GM18868 (cell line): ENCODE results near the gene CCL2.

Experiments used
- ATAC-seq: cut with Tn5 transposase; IDR thresholded peaks from one replicate; pipeline ENCODE4 v1.9.1; 2021; ENCODE audit warnings: mild to moderate bottlenecking, moderate library complexity; ENCODE audit not compliant: unreplicated experiment

Gene CCL2

DNA sequence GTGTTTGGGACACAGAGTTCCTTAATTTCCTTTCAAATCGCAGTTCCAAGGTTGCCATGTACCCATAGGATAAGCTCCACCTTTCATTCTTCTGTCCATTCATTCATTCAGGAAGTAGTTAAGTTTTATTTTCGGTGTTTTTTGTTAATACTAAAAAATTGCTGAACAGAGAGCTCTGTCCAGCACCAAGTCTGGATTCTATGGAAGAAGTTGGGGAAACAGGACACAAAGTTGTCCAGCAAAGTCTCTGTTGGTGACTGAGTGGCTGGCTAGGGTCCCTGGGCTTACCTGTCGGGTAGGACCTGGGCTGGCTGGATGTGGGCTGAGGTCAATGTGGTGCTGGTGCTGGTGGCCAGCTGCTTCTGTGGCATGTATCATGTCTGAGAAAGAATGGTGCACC lies 17.6 kb upstream of the CCL2 start:
- no peak for ATAC-seq

DNA sequence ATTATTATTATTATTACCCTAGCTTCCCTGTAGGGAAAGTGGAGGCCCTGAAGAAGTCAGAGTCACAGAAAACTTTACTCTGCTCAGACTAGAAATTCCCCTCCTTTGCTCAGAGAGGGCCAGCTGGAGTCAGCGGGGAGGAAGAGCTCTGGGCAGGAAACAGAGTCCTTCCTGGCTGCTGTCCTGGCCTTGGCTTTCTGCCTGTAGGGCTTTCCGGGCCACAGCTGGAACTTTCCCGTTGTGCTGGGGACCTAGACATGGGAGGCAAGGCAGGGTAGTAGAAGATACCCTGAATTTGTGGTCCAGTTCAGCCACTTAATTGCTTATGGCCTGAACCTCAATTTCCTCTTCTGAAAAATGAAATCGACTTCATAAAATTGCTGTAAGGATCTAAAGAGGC lies 14.0 kb upstream of the CCL2 start:
- ATAC-seq: no peak

DNA sequence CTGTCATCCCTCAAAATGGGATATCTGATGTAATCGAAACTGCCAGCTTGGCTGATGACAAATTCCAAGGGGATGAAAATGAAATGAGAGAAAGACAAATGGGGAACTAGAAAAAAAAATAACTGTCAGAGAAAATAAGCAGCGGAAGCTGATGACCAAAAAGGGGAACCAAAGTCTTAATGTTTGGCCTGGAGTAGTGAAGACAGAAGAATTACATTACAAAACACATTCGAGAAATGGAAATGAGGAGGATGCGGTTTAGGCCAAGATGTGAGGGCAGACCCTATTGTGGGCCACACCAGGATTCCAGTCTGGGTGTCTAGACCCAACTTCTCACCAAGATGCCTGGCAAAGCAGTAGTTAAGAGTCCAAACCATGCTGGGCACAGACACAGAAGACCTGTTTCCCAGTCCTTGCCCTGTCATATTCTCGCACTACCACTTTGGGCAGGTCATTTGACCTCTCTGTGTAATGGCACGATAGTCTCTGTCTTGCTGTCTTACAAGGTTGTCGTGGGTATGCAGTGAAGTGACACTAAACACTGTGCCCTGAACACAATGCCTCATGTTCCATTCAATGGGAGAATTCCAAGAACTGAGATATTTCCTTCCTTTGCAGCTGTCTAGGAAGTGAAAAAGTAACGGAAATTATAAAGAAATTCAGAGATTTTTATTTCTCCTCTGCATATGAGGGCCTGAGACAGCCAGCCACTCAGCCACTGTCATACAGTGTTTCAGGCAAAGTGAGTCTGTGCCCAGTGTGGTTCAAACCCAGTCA lies 12.3 kb upstream of the CCL2 start:
- no peak for ATAC-seq

DNA sequence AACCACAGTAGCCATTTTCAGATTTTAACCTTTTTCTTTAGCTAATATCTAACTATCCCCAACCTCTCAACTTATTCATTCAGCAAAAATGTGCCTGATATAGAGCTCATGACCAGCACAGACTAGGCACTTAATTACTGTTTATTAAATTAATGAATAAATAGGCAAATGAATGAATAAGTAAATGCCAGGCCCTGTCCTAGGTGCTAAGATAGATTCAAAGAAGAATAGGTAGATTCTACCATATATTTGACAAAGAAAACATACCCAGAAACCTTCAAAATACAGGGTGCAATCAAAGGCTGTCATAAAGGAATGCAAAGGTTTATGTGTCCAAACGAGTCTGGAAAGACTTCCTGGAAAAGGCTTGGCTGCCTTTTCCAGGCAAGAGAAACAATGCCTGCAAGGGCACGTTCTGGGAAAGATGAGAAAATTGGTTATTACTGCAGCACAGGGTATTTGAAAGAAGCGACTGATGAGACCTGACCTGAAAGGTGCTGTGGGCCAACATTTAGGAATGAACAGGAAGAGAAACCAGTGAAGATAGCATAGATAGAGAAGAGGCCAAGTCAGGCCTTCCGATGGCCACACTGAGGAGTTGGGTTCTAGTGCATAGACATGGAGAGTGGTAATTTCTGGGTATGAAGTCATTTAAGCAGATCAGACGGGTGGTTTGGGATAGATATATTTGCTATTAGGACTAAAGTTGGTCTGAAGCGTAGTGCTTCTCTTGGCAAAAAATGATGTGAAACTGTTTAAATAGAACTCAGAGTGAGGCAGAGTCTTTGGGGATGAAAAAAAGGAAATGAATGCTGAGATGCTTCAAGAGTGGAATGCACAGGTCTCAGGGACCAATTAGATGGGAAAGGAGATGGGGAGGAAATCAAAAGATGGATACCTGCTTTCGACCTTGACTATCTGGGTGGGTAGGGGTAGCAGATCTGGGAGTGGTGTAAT lies 11.4 kb upstream of the CCL2 start:
- no peak for ATAC-seq

DNA sequence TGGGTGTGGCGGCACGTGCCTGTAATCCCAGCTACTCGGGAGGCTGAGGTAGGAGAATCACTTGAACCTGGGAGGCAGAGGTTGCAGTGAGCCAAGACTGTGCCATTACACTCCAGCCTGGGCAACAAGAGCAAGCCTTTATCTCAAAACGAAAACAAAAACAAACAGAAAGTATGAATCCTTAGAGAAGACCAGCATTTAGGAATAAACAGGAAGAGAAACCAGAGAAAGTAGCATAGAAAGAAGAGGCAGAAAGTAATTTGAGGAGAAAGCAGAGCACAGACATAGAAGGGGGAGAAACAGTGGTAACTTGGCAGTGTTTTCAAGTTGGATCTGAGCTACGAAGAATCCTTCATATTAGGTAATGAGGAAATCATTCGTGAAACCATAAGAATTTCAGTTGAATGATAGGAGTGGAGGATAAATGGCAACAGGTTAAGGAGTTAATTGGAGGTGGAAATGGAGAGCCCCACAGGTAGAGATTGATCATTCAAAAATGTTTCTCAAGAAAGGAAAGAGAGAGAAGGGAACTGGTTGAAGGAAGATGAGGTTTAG lies 9.7 kb upstream of the CCL2 start:
- no peak for ATAC-seq

DNA sequence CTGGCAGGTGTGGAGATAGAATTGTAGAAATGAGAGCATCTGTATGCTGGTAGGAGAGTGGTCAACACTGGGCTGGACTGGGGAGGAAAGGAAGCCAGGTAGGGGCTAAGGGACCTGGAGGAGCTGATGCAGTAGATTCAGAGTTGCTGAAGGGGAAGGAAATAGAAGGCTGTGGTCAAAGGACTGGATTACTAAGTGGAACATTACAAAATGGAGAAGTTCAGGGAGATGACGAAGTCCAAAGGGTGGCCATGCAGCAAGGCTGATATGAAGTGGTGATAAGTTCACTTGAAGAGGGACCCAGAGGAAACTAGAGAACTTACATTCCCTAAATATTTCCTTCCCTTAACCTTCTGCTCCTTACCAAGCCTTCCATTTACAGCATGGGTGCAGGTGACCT lies 8.6 kb upstream of the CCL2 start:
- no peak for ATAC-seq

DNA sequence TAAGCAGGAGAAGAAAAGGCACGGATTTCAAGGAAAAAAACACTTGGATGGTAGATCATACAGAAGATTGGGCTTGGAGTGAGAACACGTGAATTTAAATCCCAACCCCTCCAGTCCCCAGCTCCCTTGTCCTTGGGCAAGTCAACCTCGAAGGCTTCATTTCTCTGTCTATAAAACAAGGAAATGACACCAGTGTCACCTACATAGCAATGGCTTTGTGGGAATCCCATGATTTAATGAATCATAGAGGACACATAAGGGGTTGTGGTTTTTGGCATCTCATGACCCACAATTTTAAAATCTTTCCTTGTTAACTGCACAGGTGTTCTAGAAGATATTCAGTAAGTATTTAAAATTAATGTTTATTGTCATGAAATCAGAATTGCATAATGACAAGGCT lies 8.2 kb upstream of the CCL2 start:
- no peak for ATAC-seq

DNA sequence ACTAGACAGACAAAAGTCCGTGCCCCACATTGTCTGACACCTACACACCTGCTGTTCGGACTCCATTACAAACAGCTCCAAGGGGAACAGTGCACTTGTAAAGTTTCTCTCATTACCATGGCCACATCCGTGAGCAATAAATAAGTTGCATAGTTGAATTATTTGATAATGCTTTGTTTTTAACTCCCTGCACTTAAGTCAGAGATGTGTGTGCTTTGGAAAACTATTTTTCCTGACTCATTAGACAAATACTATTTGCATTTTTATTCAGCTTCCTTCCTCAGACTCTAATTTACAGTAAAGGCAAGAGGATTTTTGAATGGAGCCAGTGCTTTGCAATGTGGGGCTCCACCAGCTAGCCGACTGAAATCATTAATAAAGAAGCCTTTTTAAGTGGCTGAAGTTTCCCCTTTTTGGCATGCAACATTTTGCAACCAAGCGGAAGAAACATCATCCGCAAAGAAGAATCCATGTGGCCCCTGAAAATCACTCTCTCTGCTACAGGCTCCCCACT lies 6.5 kb upstream of the CCL2 start:
- ATAC-seq: no peak

DNA sequence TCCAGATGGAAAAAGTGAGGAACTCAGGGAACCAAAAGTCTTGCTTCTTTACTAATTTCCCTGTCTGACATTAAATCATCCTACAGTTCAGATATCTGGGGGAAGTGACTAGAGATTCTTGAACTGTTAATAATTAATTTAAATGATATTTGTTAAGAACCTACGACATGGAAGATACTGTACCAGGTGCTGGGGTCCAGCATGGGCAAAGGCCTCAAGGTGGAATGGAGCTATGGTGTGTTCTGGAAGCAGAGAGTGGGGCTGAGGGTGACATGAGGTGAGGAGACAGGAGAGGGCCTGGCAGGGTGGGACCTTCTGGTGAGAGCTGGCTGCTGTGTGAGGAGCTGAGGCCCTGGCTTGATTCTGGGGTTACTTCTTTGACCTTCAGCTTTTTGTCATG lies 6.0 kb upstream of the CCL2 start:
- no peak for ATAC-seq

DNA sequence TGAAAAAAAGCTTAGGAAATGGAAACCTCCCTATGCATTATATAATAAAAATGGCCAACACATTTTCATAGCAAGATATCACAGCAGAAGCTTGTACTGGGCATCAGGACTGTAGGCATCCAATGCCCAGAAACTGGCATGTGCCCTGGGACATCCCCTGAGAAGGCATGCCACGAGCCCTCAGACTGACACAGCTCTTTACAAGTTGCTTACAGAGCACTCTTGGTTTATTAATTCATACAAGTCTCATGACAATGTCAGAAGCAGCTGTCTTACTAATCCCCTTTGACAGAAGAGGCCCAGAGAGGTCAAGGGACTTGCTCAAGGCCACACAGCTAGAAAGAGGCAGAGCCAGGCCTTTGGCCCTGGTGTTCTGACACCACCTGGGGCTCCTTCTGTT lies 5.6 kb upstream of the CCL2 start:
- ATAC-seq: no peak

DNA sequence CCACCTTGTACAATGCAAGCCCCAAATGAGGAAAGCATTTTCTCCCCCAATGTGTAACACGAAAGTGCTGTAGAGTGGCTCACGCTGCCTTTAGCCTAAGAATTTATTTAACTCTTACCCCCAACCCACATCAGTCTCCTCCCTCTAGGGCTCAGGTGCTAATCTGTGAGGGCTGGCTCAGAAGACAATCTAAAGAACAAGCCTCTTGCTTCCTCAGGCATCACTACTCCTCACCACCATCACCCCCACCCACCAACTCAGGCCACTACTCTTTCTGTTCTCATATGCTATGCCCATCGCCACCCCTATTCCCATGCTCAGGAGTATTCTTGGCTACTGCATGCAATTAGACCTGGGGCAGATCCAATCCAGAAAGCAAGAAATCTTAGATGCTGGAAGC lies 3.9 kb upstream of the CCL2 start:
- ATAC-seq: no peak

DNA sequence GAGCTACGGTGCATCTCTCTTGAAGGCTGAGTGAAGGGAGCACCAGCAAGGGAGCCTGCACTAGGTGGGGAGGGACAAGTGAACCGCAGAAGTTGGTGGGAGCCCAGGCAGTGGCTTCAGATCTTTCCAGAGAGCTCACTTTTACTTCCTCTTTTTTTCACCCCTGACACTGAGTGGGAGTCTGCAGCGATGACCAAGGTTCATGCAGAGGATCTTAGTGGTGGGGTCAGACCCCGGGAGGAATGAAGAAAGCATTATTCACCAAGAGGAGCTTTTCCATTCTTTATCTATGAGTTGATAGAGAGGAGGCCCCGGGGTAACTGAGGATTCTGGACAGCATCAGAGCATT lies 3.0 kb upstream of the CCL2 start:
- no peak for ATAC-seq

DNA sequence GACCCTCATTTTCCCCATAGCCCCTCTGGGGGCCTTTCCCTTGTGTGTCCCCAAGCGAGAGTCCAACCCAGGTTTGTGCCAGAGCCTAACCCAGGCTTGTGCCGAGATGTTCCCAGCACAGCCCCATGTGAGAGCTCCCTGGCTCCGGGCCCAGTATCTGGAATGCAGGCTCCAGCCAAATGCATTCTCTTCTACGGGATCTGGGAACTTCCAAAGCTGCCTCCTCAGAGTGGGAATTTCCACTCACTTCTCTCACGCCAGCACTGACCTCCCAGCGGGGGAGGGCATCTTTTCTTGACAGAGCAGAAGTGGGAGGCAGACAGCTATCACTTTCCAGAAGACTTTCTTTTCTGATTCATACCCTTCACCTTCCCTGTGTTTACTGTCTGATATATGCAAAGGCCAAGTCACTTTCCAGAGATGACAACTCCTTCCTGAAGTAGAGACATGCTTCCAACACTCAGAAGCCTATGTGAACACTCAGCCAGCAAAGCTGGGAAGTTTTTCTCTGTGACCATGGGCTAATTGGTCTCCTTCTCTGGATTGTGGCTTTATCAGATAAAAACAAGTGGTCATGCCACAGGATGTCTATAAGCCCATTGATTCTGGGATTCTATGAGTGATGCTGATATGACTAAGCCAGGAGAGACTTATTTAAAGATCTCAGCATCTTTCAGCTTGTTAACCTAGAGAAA lies 2.5 kb upstream of the CCL2 start:
- no peak for ATAC-seq

DNA sequence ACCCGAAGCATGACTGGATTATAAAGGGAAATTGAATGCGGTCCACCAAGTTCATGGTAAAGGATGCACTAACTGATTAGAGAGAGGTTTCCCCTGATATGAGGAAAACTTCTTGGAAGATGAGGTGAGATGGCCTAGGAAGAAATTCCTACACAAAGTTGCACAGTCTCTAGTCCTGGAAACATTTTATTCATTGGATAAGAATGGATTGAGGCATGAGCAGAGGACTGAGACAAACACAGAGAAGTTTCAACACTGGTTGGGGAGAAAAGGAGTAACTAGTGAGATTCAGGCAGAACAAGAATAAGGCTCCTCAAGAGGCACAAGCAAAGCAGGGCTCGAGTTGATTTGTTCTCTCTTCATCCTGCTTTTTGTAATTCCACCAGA lies 2.0 kb upstream of the CCL2 start:
- ATAC-seq: no peak

DNA sequence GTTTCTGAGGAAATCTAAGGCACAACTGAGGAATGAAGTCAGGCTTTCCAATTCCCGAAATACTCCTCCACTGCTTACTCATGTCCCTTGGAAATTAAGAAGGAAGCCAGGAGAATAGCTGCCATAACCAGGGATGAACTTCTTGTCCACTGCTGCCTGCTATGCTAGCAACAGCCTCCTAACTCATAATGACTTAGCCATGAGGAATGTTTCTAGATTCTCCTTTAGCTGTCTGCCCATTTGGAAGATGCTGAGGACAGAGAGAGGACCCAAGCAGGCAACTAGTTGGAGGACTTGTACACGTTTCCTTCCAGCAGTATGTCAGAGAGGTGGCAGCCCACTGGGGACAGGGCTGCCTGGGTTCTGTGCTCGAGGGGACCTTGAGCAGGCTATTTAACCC lies 939 bp upstream of the CCL2 start:
- no peak for ATAC-seq

DNA sequence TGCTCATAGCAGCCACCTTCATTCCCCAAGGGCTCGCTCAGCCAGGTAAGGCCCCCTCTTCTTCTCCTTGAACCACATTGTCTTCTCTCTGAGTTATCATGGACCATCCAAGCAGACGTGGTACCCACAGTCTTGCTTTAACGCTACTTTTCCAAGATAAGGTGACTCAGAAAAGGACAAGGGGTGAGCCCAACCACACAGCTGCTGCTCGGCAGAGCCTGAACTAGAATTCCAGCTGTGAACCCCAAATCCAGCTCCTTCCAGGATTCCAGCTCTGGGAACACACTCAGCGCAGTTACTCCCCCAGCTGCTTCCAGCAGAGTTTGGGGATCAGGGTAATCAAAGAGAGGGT lies 272 bp downstream of the CCL2 start:
- ATAC-seq: no peak

DNA sequence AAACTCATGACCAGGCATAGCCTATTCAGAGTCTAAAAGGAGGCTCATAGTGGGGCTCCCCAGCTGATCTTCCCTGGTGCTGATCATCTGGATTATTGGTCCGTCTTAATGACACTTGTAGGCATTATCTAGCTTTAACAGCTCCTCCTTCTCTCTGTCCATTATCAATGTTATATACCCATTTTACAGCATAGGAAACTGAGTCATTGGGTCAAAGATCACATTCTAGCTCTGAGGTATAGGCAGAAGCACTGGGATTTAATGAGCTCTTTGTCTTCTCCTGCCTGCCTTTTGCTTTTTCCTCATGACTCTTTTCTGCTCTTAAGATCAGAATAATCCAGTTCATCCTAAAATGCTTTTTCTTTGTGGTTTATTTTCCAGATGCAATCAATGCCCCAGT lies 756 bp downstream of the CCL2 start:
- ATAC-seq: no peak

DNA sequence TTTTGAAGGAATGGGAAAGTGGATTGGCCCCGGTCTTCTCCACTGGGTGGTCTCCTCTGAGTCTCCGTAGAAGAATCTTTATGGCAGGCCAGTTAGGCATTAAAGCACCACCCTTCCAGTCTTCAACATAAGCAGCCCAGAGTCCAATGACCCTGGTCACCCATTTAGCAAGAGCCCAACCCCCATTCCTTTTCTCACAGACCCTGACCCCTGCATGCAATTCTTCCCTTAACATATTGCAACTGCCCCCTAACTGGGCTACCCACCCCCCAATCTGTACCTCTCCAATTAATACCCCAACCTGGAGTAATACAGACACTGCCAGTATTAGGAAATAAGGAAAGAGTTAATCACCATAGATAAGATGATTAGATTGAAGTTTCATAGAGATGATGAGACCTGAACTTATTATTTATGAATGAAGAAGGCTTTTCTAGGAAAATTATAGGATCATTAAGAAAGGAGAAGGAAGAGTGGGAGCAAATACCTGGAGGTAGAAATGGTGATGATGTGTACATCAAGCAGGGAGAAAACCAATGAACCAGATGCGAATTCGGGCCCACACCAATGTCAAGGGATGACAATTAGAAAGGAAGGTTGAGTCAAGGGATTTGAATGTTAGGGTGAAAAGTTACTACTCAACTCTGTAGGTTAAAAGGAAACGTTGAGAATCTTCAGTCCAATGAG lies 2.4 kb downstream of the CCL2 start:
- no peak for ATAC-seq

DNA sequence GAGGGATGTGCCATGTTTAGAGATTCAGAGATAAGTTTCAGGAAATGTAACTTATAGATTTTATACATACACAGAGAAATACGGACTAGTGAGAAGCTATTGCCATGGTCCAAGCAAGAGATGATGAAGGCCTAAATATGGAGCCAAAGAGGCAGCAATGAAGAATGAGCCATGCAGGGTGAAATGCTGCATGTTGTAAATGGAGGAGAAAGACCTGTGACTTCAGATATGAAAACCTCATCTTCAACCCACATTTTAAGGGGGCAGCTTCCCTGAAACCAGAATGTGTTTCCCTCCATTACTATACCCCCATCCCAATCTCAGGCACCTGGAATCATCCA lies 2.9 kb downstream of the CCL2 start:
- no peak for ATAC-seq

DNA sequence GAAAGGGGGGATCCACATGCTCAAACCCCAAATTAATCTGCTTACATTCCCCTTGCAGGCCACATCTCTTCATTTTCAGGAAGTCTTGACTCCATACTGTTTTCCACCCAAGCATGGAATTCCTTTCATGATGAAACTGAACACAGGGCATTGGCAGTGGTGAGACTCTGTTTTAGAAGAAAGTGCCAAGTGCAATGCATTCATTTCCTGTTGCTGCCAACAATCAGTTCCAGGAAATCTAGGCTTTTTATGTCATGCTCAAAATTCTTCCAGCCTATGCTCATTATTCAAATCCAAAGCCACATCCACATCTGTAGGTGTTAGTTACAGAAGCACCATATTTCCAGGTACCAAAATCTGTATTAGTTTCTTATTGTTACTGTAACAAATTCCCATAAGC lies 4.1 kb downstream of the CCL2 start:
- ATAC-seq: no peak

DNA sequence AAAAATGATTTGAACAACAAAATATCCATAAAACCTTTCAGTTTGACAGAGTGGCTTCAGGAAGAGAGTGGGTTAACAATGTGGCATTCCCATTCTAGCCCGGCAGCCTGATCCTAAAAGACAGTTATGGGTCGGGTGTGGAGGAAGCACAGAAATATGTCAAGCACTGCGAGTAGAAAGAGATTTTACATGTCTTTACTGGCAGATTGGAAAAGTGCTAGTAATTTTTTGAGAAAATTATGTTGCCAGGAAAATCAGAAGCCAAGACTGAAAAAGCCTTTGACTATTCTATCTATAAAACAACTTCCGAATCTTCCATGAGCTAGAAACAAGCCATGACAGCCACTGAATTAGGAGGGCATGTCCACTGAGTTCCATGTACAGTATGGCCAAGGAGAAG lies 5.8 kb downstream of the CCL2 start:
- no peak for ATAC-seq
